Endodermal cell (in vitro differentiated cells): ENCODE data around the gene DPEP3. TPM values are rescaled to one million over a fixed set of nuclear protein-coding genes. Genes with fewer than 3 reads are reported as not detected.
"Not testable (repeated sequence)": the region's sequence is repeated elsewhere in the genome, so short reads cannot be mapped to it uniquely, and the experiment has no call there.

Experiments used
- DNase-seq: peaks from one replicate; pipeline ENCODE4 v3.0.0-alpha.2; 2017
- H3K27ac ChIP-seq: 2 replicates; pipeline ENCODE4 v1.5.1; 2013; ENCODE audit warnings: mild to moderate bottlenecking, low read depth, low read length, moderate library complexity
- H3K27me3 ChIP-seq: 2 replicates; pipeline ENCODE4 v1.6.1; 2013; ENCODE audit warnings: mild to moderate bottlenecking, low read length, moderate library complexity; ENCODE audit not compliant: insufficient read depth, control insufficient read depth, poor library complexity, severe bottlenecking
- H3K36me3 ChIP-seq: 2 replicates; pipeline ENCODE4 v1.7.0; 2013; ENCODE audit warnings: mild to moderate bottlenecking, low read length, moderate library complexity; ENCODE audit not compliant: control insufficient read depth, insufficient read depth
- H3K4me1 ChIP-seq: one replicate; pipeline ENCODE4 v1.7.0; 2013; ENCODE audit warnings: low read length; ENCODE audit not compliant: control insufficient read depth, insufficient read depth
- H3K4me3 ChIP-seq: 2 replicates; pipeline ENCODE4 v1.5.1; 2013; ENCODE audit warnings: mild to moderate bottlenecking, low read length, moderate library complexity
- H3K9ac ChIP-seq: 2 replicates; pipeline ENCODE4 v1.6.1; 2013; ENCODE audit warnings: mild to moderate bottlenecking, low read length, moderate library complexity; ENCODE audit not compliant: poor library complexity, severe bottlenecking; ENCODE audit errors: extremely low read depth
- H3K9me3 ChIP-seq: 2 replicates; pipeline ENCODE4 v1.6.1; 2013; ENCODE audit warnings: mild to moderate bottlenecking, low read length, moderate library complexity; ENCODE audit not compliant: control insufficient read depth
- H3K27ac Mint-ChIP-seq: 2 replicates; pipeline ENCODE4 v1.8.0; 2020; ENCODE audit warnings: mixed read lengths
- H3K27me3 Mint-ChIP-seq: 2 replicates; pipeline ENCODE4 v1.8.0; 2021; ENCODE audit warnings: mild to moderate bottlenecking, mixed read lengths; ENCODE audit not compliant: insufficient read depth
- H3K36me3 Mint-ChIP-seq: 2 replicates; pipeline ENCODE4 v1.8.0; 2020; ENCODE audit warnings: low read depth, mixed read lengths
- H3K4me1 Mint-ChIP-seq: 2 replicates; pipeline ENCODE4 v1.8.0; 2020; ENCODE audit warnings: mixed read lengths
- H3K4me3 Mint-ChIP-seq: 2 replicates; pipeline ENCODE4 v1.8.0; 2020; ENCODE audit warnings: mild to moderate bottlenecking, moderate library complexity, mixed read lengths
- H3K9me3 Mint-ChIP-seq: 2 replicates; pipeline ENCODE4 v1.8.0; 2020; ENCODE audit warnings: mild to moderate bottlenecking, mixed read lengths
- CTCF ChIP-seq: fragments of 200-600 bp; sonication (generic); conservative IDR thresholded peaks from 2 replicates; pipeline ENCODE4 v1.5.0; 2021; ENCODE audit warnings: antibody characterized with exemption, mild to moderate bottlenecking
- WGBS, 2 experiments: methylation state at CpG; one replicate each; pipeline versions ENCODE4 v1.1.5 to v1.1.7; 2013; ENCODE audit warnings: missing lambda C conversion rate in 2 of 2, mixed read lengths in 1 of 2; ENCODE audit not compliant: insufficient coverage in 1 of 2, insufficient read length in 1 of 2; 5-methylcytosine and 5-hydroxymethylcytosine counted together
- total RNA-seq, 2 donors: library from RNA; stranded (reverse); fragmentation: NEBNext Ultra II Directional in 1 of 2; extraction: Animal tissue kit (Norgen Biotek cat#: 25700) in 1 of 2; gene quantifications; 2 replicates in 1 of 2; 3 replicates in 1 of 2; pipeline ENCODE4 v1.2.1, GENCODE V29; 2021

The DPEP3 gene
- total RNA-seq, 2 donors from 2014 or later = 2.9 to 3.5 TPM

- H3K9me3 Mint-ChIP-seq = peaks cover 2% of the 10 kb centered on the region
- no peak for TF ChIP-seq CTCF
- Histone ChIP-seq H3K36me3 (no peaks in the 10 kb centered on the region), H3K4me3 (no peak overlapping the region), H3K9me3 (peaks cover 5% of the 10 kb centered on the region), H3K9ac (no peak overlapping the region), H3K27me3 (no peaks in the 10 kb centered on the region), H3K4me1 (no peaks in the 10 kb centered on the region), H3K27ac (no peak overlapping the region)
- H3K27ac Mint-ChIP-seq = no peak overlapping the region
- no peaks in the 10 kb centered on the region for H3K27me3 Mint-ChIP-seq
- no peaks in the 10 kb centered on the region for H3K36me3 Mint-ChIP-seq
- H3K4me3 Mint-ChIP-seq = no peak overlapping the region
- H3K4me1 Mint-ChIP-seq = no peaks in the 10 kb centered on the region
- no peak for DNase-seq
- 62 to 88% methylated on average over 2 to 3 of the region's 3 CpGs for WGBS, 2 experiments
These were observed 20.2 kb upstream of the DPEP3 start for GRCh38 chr16:68000450-68000849.

GRCh38 chr16:67999985-68000384 lies 19.7 kb upstream of the DPEP3 start:
- Histone ChIP-seq H3K36me3 (no peaks in the 10 kb centered on the region), H3K9ac (no peak overlapping the region), H3K4me1 (no peaks in the 10 kb centered on the region), H3K4me3 (no peak overlapping the region), H3K27ac (no peak overlapping the region), H3K9me3 (peaks cover 5% of the 10 kb centered on the region), H3K27me3 (no peaks in the 10 kb centered on the region)
- DNase-seq = no peak
- H3K4me1 Mint-ChIP-seq = no peaks in the 10 kb centered on the region
- WGBS, 2 experiments = 93 to 100% methylated on average over 1 to 2 of the region's 2 CpGs
- peaks cover 2% of the 10 kb centered on the region for H3K9me3 Mint-ChIP-seq
- H3K36me3 Mint-ChIP-seq = no peaks in the 10 kb centered on the region
- H3K27ac Mint-ChIP-seq = no peak overlapping the region
- TF ChIP-seq CTCF = no peak
- no peak overlapping the region for H3K4me3 Mint-ChIP-seq
- no peaks in the 10 kb centered on the region for H3K27me3 Mint-ChIP-seq

- not testable (repeated sequence) for H3K4me1 Mint-ChIP-seq, H3K9me3 ChIP-seq, H3K9ac ChIP-seq, H3K4me3 ChIP-seq, DNase-seq, H3K36me3 Mint-ChIP-seq, H3K9me3 Mint-ChIP-seq, H3K27me3 Mint-ChIP-seq, H3K27ac ChIP-seq, H3K27ac Mint-ChIP-seq, H3K27me3 ChIP-seq, H3K36me3 ChIP-seq, H3K4me3 Mint-ChIP-seq, H3K4me1 ChIP-seq
- WGBS, 2 experiments = 92 to 95% methylated on average over 7 to 17 of the region's 18 CpGs
These were observed 18.7 kb upstream of the DPEP3 start, which contains the start of gene DPEP2 for GRCh38 chr16:67998779-67999688. Gene DPEP2 (minus strand): TSS chr16:67999484. CDS start chr16:67993212, 6,272 bp downstream.

GRCh38 chr16:67998231-67998778 lies 18.0 kb upstream of the DPEP3 start:
- H3K9me3 ChIP-seq, H3K4me1 Mint-ChIP-seq, H3K9ac ChIP-seq, H3K36me3 ChIP-seq, H3K9me3 Mint-ChIP-seq, H3K27ac Mint-ChIP-seq, H3K27me3 Mint-ChIP-seq, H3K27ac ChIP-seq, H3K36me3 Mint-ChIP-seq, H3K4me3 Mint-ChIP-seq, H3K4me1 ChIP-seq, H3K27me3 ChIP-seq, DNase-seq, H3K4me3 ChIP-seq: not testable (repeated sequence)
- WGBS, 2 experiments = 97 to 99% methylated on average over 16 to 36 of the region's 36 CpGs
